Neural progenitor cell (in vitro differentiated cells): ENCODE data around the gene VRK3. TPM values are rescaled to one million over a fixed set of nuclear protein-coding genes. Genes with fewer than 3 reads are reported as not detected.
A peak's percentile ranks its signal among the peaks of the same experiment; 100 is the strongest.

ENCODE experiments used
- DNase-seq: peaks from one replicate; pipeline ENCODE4 v3.0.0-alpha.2; 2016; ENCODE audit warnings: low spot score
- H2AFZ ChIP-seq: fragments of 200-600 bp; sonication (generic); replicated peaks from 2 replicates; pipeline ENCODE4 v1.6.1; 2016; ENCODE audit warnings: antibody characterized with exemption
- H3F3A ChIP-seq: fragments of 200-600 bp; sonication (generic); 2 replicates; pipeline ENCODE4 v1.6.1; 2016; ENCODE audit warnings: antibody characterized with exemption, low read depth
- H3K27ac ChIP-seq: fragments of 200-600 bp; sonication (generic); 2 replicates; pipeline ENCODE4 v1.5.1; 2016; ENCODE audit warnings: mild to moderate bottlenecking
- H3K27me3 ChIP-seq: fragments of 200-600 bp; sonication (generic); 2 replicates; pipeline ENCODE4 v1.6.1; 2016; ENCODE audit warnings: mild to moderate bottlenecking, moderate library complexity
- H3K36me3 ChIP-seq: fragments of 200-600 bp; sonication (generic); 2 replicates; pipeline ENCODE4 v1.5.1; 2016
- H3K4me1 ChIP-seq: fragments of 200-600 bp; sonication (generic); 2 replicates; pipeline ENCODE4 v1.6.1; 2016; ENCODE audit warnings: mixed run types
- H3K4me2 ChIP-seq: fragments of 200-600 bp; sonication (generic); 2 replicates; pipeline ENCODE4 v1.6.1; 2016
- H3K4me3 ChIP-seq: fragments of 200-600 bp; sonication (generic); 2 replicates; pipeline ENCODE4 v1.5.1; 2016
- H3K79me2 ChIP-seq: fragments of 200-600 bp; sonication (generic); 2 replicates; pipeline ENCODE4 v1.6.1; 2016; ENCODE audit warnings: low read depth
- H3K9ac ChIP-seq: fragments of 200-600 bp; sonication (generic); 2 replicates; pipeline ENCODE4 v1.6.1; 2016
- H3K9me3 ChIP-seq: fragments of 200-600 bp; sonication (generic); 2 replicates; pipeline ENCODE4 v1.5.1; 2016; ENCODE audit warnings: low read depth
- H4K20me1 ChIP-seq: fragments of 200-600 bp; sonication (generic); 2 replicates; pipeline ENCODE4 v1.6.1; 2016; ENCODE audit warnings: low read depth
- H3K27ac Mint-ChIP-seq: 3 replicates; pipeline ENCODE4 v1.8.0; 2021; ENCODE audit warnings: mixed read lengths
- H3K27me3 Mint-ChIP-seq: 2 replicates; pipeline ENCODE4 v1.8.0; 2022; ENCODE audit warnings: low read depth, mild to moderate bottlenecking, inconsistent platforms, moderate library complexity, mixed read lengths; ENCODE audit not compliant: insufficient read depth
- H3K36me3 Mint-ChIP-seq: 3 replicates; pipeline ENCODE4 v1.8.0; 2021; ENCODE audit warnings: mixed read lengths
- H3K4me1 Mint-ChIP-seq: 3 replicates; pipeline ENCODE4 v1.8.0; 2021; ENCODE audit warnings: mixed read lengths
- H3K4me3 Mint-ChIP-seq: 3 replicates; pipeline ENCODE4 v1.8.0; 2021; ENCODE audit warnings: mild to moderate bottlenecking, moderate library complexity, mixed read lengths
- H3K9me3 Mint-ChIP-seq: 3 replicates; pipeline ENCODE4 v1.8.0; 2020; ENCODE audit warnings: mixed read lengths
- EZH2 ChIP-seq: fragments of 200-600 bp; sonication (generic); IDR thresholded peaks from 2 replicates; pipeline ENCODE4 v1.6.1; 2017; ENCODE audit warnings: antibody characterized with exemption, mild to moderate bottlenecking, moderate library complexity
- EZH2phosphoT487 ChIP-seq: fragments of 200-600 bp; sonication (generic); IDR thresholded peaks from 2 replicates; pipeline ENCODE4 v1.6.1; 2017; ENCODE audit warnings: antibody characterized with exemption
- total RNA-seq: library from RNA; depleted of rRNA; stranded (reverse); fragments of >200 nt; gene quantifications from 2 replicates; pipeline ENCODE4 v1.2.3, GENCODE V29; 2015; ENCODE audit warnings: low replicate concordance
- TF ChIP-seq, protein P1 (sequence below): fragments of 200-600 bp; sonication (generic); IDR thresholded peaks from 2 replicates; pipeline ENCODE4 v1.5.1; 2017; ENCODE audit warnings: antibody characterized with exemption, mild to moderate bottlenecking

VRK3 gene
- total RNA-seq, 1 donor from 2014 or later: 21.6 TPM

DNA sequence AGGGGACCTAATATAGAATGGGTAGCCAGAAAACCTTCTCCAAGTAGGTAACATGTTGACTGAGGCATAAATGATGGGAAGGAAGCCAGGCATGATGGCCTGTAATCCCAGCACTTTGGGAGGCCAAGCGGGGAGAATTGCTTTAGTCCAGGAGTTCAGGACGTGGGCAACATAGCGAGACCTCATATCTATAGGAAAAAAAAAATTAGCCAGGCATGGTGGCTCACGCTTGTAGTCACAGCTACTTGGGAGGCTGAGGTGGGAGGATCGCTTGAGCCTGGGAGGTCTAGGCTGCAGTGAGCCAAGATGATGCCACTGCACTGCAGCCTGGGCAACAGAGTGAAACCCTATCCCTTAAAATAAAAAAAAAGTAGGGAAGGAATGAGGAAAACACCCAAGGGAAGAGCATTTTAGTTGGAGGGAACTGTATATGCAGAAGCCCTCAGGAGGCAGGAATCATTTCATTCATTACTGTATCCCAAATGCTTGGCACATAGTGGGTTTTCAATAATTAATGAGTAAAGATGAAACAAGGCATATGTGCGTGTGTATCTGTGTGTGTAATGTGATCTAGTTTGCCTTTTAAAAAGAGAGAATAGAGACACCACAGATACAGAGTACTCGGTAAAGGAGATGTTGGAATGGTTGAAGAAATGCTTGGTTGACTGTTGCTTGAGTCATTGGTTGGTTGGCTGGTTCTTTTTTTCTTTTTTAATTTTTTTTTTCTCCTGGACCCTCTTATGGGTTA lies 93.7 kb downstream of the VRK3 start:
- H3K4me1 ChIP-seq: peaks cover 9% of the 10 kb centered on the region
- H4K20me1 ChIP-seq: peaks cover 12% of the 10 kb centered on the region
- H3K9me3 Mint-ChIP-seq: no peaks in the 10 kb centered on the region
- no peak for DNase-seq
- no peak overlapping the region for H2AFZ ChIP-seq
- peaks cover 23% of the 10 kb centered on the region for H3K4me1 Mint-ChIP-seq
- H3K79me2 ChIP-seq: peaks cover 28% of the 10 kb centered on the region
- TF ChIP-seq EZH2phosphoT487 (no peak), EZH2 (no peak)
- TF ChIP-seq, protein P1, sequence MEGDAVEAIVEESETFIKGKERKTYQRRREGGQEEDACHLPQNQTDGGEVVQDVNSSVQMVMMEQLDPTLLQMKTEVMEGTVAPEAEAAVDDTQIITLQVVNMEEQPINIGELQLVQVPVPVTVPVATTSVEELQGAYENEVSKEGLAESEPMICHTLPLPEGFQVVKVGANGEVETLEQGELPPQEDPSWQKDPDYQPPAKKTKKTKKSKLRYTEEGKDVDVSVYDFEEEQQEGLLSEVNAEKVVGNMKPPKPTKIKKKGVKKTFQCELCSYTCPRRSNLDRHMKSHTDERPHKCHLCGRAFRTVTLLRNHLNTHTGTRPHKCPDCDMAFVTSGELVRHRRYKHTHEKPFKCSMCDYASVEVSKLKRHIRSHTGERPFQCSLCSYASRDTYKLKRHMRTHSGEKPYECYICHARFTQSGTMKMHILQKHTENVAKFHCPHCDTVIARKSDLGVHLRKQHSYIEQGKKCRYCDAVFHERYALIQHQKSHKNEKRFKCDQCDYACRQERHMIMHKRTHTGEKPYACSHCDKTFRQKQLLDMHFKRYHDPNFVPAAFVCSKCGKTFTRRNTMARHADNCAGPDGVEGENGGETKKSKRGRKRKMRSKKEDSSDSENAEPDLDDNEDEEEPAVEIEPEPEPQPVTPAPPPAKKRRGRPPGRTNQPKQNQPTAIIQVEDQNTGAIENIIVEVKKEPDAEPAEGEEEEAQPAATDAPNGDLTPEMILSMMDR: no peak
- peaks cover 16% of the 10 kb centered on the region for H3K36me3 Mint-ChIP-seq
- H3K27me3 ChIP-seq: no peaks in the 10 kb centered on the region
- H3F3A ChIP-seq: peaks cover 22% of the 10 kb centered on the region
- no peaks in the 10 kb centered on the region for H3K36me3 ChIP-seq
- no peak overlapping the region for H3K27ac Mint-ChIP-seq
- H3K9me3 ChIP-seq: no peaks in the 10 kb centered on the region
- H3K4me3 ChIP-seq: no peak overlapping the region
- peaks cover 9% of the 10 kb centered on the region for H3K27me3 Mint-ChIP-seq
- no peak overlapping the region for H3K4me2 ChIP-seq
- no peak overlapping the region for H3K9ac ChIP-seq
- peak overlapping the region; percentile 73 for H3K4me3 Mint-ChIP-seq
- no peak overlapping the region for H3K27ac ChIP-seq

DNA sequence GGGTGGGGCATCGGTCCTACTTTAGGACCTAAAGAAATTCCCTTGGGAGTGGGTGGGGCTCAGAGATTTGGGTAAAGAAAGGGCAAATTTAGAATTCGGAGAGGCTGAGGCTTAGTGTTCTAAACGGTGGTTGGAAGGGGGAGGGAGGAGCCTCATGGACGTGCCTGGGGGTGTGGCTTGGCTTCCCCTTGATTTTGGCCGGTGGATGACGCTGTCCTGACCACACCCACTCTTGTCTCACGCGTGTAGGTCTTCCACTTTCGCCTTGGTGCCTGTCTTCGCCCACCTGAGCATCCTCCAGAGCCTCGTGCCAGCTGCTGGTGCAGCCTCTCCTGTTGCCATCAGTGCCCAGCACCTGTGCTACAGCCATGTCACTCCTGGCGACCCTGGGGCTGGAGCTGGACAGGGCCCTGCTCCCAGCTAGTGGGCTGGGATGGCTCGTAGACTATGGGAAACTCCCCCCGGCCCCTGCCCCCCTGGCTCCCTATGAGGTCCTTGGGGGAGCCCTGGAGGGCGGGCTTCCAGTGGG lies 94.6 kb downstream of the VRK3 start:
- Mint-ChIP-seq H3K9me3 (no peaks in the 10 kb centered on the region), H3K4me3 (peak overlapping the region; percentile 95), H3K27me3 (peaks cover 9% of the 10 kb centered on the region), H3K4me1 (peaks cover 25% of the 10 kb centered on the region), H3K36me3 (peaks cover 18% of the 10 kb centered on the region), H3K27ac (peak overlapping the region; percentile 100)
- Histone ChIP-seq H3K36me3 (no peaks in the 10 kb centered on the region), H3K4me1 (peaks cover 9% of the 10 kb centered on the region), H3K9ac (no peak overlapping the region), H3K79me2 (peaks cover 37% of the 10 kb centered on the region), H3K27ac (no peak overlapping the region), H4K20me1 (peaks cover 21% of the 10 kb centered on the region), H3K4me3 (peak overlapping the region; percentile 76), H3K9me3 (no peaks in the 10 kb centered on the region), H3K27me3 (no peaks in the 10 kb centered on the region), H3K4me2 (peak overlapping the region; percentile 52), H2AFZ (peak overlapping the region; percentile 1), H3F3A (peaks cover 26% of the 10 kb centered on the region)
- TF ChIP-seq, protein P1: no peak
- TF ChIP-seq EZH2: no peak
- no peak for TF ChIP-seq EZH2phosphoT487
- no peak for DNase-seq

DNA sequence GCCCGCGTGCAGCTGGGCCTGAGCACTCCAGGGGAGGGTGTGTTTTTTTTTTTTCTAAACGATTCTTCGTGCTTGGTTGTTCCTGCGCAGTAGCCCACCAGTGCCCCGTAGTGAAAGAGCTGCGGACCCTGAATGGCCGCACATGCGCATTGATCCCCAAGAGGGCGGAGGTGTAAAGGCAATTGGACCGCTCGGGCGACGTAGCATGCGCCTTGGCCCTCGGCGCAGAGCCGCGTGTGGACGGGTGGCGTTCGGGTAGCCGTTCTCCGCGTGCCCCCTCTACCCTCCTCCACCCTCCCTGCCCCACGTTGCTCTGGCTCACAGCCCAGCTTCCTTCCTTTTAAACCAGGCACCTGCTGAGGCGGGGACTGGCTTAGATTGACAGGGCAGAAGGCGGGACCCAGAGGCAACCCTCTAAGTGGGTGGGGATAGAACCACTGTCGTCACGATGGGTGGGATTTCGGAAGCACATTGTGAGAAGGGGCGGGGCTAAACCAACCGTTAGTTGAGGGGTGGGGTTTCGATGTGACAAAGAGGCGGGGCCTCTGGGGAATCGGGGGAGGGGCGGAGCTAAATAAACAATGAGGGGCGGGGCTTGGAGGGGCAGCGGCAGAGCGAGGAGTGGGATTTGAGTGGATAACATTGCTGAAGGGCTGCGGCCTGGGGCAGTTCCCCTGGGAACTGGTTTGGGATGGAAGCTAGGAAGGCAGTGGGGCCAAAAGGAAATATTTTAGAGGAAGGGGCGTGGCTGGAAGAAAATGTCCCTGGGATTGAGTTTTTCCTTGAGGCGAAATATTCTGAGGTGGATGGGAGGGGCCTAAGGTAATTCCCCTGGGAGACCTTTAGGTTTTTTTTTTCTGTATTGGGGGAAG lies 95.3 kb downstream of the VRK3 start:
- Mint-ChIP-seq H3K9me3 (no peaks in the 10 kb centered on the region), H3K36me3 (peaks cover 18% of the 10 kb centered on the region), H3K27ac (peak overlapping the region; percentile 100), H3K27me3 (peaks cover 11% of the 10 kb centered on the region), H3K4me3 (peak overlapping the region; percentile 95), H3K4me1 (peaks cover 28% of the 10 kb centered on the region)
- Histone ChIP-seq H3K4me3 (peak overlapping the region; percentile 76), H3K9me3 (no peaks in the 10 kb centered on the region), H2AFZ (peak overlapping the region; percentile 79), H3K9ac (peak overlapping the region; percentile 75), H3K27ac (peak overlapping the region; percentile 87), H3K4me2 (peak overlapping the region; percentile 94), H3F3A (peaks cover 27% of the 10 kb centered on the region), H3K36me3 (no peaks in the 10 kb centered on the region), H3K27me3 (no peaks in the 10 kb centered on the region), H3K79me2 (peaks cover 44% of the 10 kb centered on the region), H4K20me1 (peaks cover 28% of the 10 kb centered on the region), H3K4me1 (peaks cover 9% of the 10 kb centered on the region)
- DNase-seq: peak; percentile 98
- TF ChIP-seq, protein P1: no peak
- TF ChIP-seq EZH2: no peak
- TF ChIP-seq EZH2phosphoT487: no peak
